GM12878 (cell line): ENCODE data around the gene BCLAF1. TPM values are rescaled to one million over a fixed set of nuclear protein-coding genes. Genes with fewer than 3 reads are reported as not detected.

Experiments used
- ATAC-seq: fragments of 200-7000 bp; cut with Tn5 transposase; 3 replicates; pipeline ENCODE4 v1.9.1; 2020; ENCODE audit warnings: mild to moderate bottlenecking, moderate library complexity
- BruUV-seq: library from RNA; stranded (reverse); fragments of 400-500 nt; replicated peaks from 2 replicates; lab custom pipeline; 2021; lab: Mats Ljungman, UMichigan
- CTCF ChIA-PET: fragments of 300-600 bp; sonication (Branson Sonifier 250); formaldehyde crosslinking; extraction: SDS; loops from one replicate; lab custom pipeline; 2021; ENCODE audit warnings: inconsistent platforms; lab: Yijun Ruan, JAX
- POLR2A ChIA-PET: fragments of 350-600 bp; formaldehyde crosslinking; extraction: SDS; loops from one replicate; lab custom pipeline; 2021; ENCODE audit warnings: inconsistent platforms; lab: Charles Lee
- RAD21 ChIA-PET: fragments of 300-600 bp; sonication (Branson Sonifier 250); formaldehyde crosslinking; loops from one replicate; lab custom pipeline; 2023; ENCODE audit warnings: antibody characterized with exemption; ENCODE audit not compliant: unreplicated experiment; lab: Charles Lee
- SMC1A ChIA-PET: fragments of 300-600 bp; sonication (Branson Sonifier 250); formaldehyde crosslinking; loops from one replicate; lab custom pipeline; 2023; ENCODE audit not compliant: unreplicated experiment, uncharacterized antibody; lab: Charles Lee
- DNase-seq: peaks from one replicate; pipeline ENCODE4 v3.0.0-alpha.2; 2011; ENCODE audit warnings: low read depth, low spot score
- FAIRE-seq: peaks from 3 replicates; lab custom pipeline; 2011; peaks lifted over from hg19 to GRCh38; lab: Jason Lieb, UNC
- H2AFZ ChIP-seq: 2 replicates; pipeline ENCODE4 v1.6.0; 2011; ENCODE audit warnings: low read depth, low read length, control low read depth; ENCODE audit not compliant: control insufficient read depth
- H3K27ac ChIP-seq: 2 replicates; pipeline ENCODE4 v1.5.1; 2011; ENCODE audit warnings: control low read depth; ENCODE audit not compliant: control insufficient read depth, insufficient read depth
- H3K27me3 ChIP-seq, 2 experiments: replicated peaks in 1 of 2; 2 replicates each; pipeline versions ENCODE4 v1.6.0 to v1.6.1; 2011; ENCODE audit warnings: low read length in 1 of 2; ENCODE audit not compliant: control insufficient read depth in 2 of 2, insufficient read depth in 2 of 2
- H3K36me3 ChIP-seq, 2 experiments: 2 replicates each; pipeline ENCODE4 v1.5.1; 2011; ENCODE audit warnings: low read length in 1 of 2; ENCODE audit not compliant: control insufficient read depth in 2 of 2, insufficient read depth in 2 of 2
- H3K4me1 ChIP-seq: 2 replicates; pipeline ENCODE4 v1.6.1; 2011; ENCODE audit warnings: mild to moderate bottlenecking, low read length, moderate library complexity, mixed read lengths; ENCODE audit not compliant: control insufficient read depth, insufficient read depth
- H3K4me2 ChIP-seq: 2 replicates; pipeline ENCODE4 v1.6.0; 2011; ENCODE audit warnings: control low read depth; ENCODE audit not compliant: control insufficient read depth, insufficient read depth
- H3K4me3 ChIP-seq: fragments of 200-600 bp; sonication (generic); 2 replicates; pipeline ENCODE4 v1.5.1; 2016
- H3K79me2 ChIP-seq: 2 replicates; pipeline ENCODE4 v1.6.0; 2011; ENCODE audit warnings: low read length; ENCODE audit not compliant: control insufficient read depth, insufficient read depth
- H3K9ac ChIP-seq: 2 replicates; pipeline ENCODE4 v1.8.0; 2011; ENCODE audit warnings: low read length, control low read depth, mixed read lengths; ENCODE audit not compliant: control insufficient read depth, insufficient read depth
- H3K9me3 ChIP-seq: replicated peaks from 3 replicates; pipeline ENCODE4 v1.5.1; 2011; ENCODE audit warnings: mild to moderate bottlenecking, low read length; ENCODE audit not compliant: control insufficient read depth, insufficient read depth
- H4K20me1 ChIP-seq: 2 replicates; pipeline ENCODE4 v1.6.0; 2011; ENCODE audit not compliant: control insufficient read depth, insufficient read depth
- ASH2L ChIP-seq: fragments of 300-600, 200-600 bp; sonication (generic); IDR thresholded peaks from 2 replicates; pipeline ENCODE4 v1.6.1; 2017; ENCODE audit warnings: low read depth, mild to moderate bottlenecking, borderline replicate concordance
- CBFB ChIP-seq: IDR thresholded peaks from 2 replicates; pipeline ENCODE4 v1.6.1; 2016; ENCODE audit warnings: antibody characterized with exemption, low read depth
- CBX5 ChIP-seq: sonication (generic); IDR thresholded peaks from 2 replicates; pipeline ENCODE4 v1.6.1; 2016; ENCODE audit warnings: low read depth, moderate library complexity, mild to moderate bottlenecking, inconsistent platforms
- ESRRA ChIP-seq: IDR thresholded peaks from 2 replicates; pipeline ENCODE4 v1.6.1; 2012; ENCODE audit warnings: mild to moderate bottlenecking, low read length, improper control_type of control experiment
- FOXK2 ChIP-seq: fragments of 450-650 bp; IDR thresholded peaks from 2 replicates; pipeline ENCODE4 v1.6.1; 2017; ENCODE audit warnings: mild to moderate bottlenecking, moderate library complexity
- KDM1A ChIP-seq: fragments of 200-600 bp; sonication (generic); IDR thresholded peaks from 2 replicates; pipeline ENCODE4 v1.6.1; 2016; ENCODE audit warnings: borderline replicate concordance
- SIX5 ChIP-seq: IDR thresholded peaks from 2 replicates; pipeline ENCODE4 v1.6.1; 2011; ENCODE audit warnings: mild to moderate bottlenecking, low read depth, low read length, moderate library complexity; ENCODE audit not compliant: severe bottlenecking
- SREBF2 ChIP-seq: IDR thresholded peaks from 2 replicates; pipeline ENCODE4 v1.6.1; 2012; ENCODE audit warnings: mild to moderate bottlenecking, low read length
- STAT3 ChIP-seq: IDR thresholded peaks from 2 replicates; pipeline ENCODE4 v1.6.1; 2011; ENCODE audit warnings: low read depth, low read length, improper control_type of control experiment
- WGBS: methylation state at CpG from one replicate; pipeline ENCODE4 v1.1.6; 2016; ENCODE audit warnings: low lambda C conversion rate; ENCODE audit not compliant: insufficient replicate concordance, insufficient coverage; ENCODE audit errors: missing lambda C conversion rate; 5-methylcytosine and 5-hydroxymethylcytosine counted together
- in situ Hi-C: fragments of 300-500 bp; cut with MboI; formaldehyde crosslinking; loops from 9 replicates; pipeline ENCODE4 v1.14.3; 2018; ENCODE audit warnings: mixed read lengths
- intact Hi-C: fragments of 100-400 bp; cut with micrococcal nuclease; formaldehyde crosslinking; loops from one replicate; pipeline ENCODE4 v1.14.2; 2022; ENCODE audit not compliant: unreplicated experiment
- polyA plus RNA-seq, 11 experiments: library from polyadenylated mRNA; depleted of rRNA in 4 of 11; unstranded in 6 of 11; stranded (reverse) in 5 of 11; fragments of >200 nt; fragmentation: Nextera tagmentation in 4 of 11; fragmentation: Illumina TruSeq in 1 of 11; extraction: Ambion mirVana in 4 of 11; extraction: Trizol in 1 of 11; gene quantifications; 1 replicate in 1 of 11; 2 replicates in 10 of 11; pipeline versions ENCODE4 v1.2.1 to v1.2.3, GENCODE V29; 2011 to 2016; ENCODE audit warnings: inconsistent platforms in 2 of 11, missing spikeins in 2 of 11, low read depth in 1 of 11
- total RNA-seq, 4 experiments: library from RNA; depleted of rRNA in 3 of 4; stranded (reverse); fragments of >200 nt in 3 of 4; fragmentation: Illumina TruSeq in 1 of 4; extraction: Trizol in 1 of 4; gene quantifications; 2 replicates each; pipeline versions ENCODE4 v1.2.1 to v1.2.3, GENCODE V29; 2013 to 2021
- TF ChIP-seq, protein P1 (sequence below): fragments of 450-650 bp; IDR thresholded peaks from 2 replicates; pipeline ENCODE4 v1.6.1; 2016; ENCODE audit warnings: mild to moderate bottlenecking, moderate library complexity, borderline replicate concordance
- TF ChIP-seq, protein P2 (sequence below): fragments of 450-650 bp; IDR thresholded peaks from 2 replicates; pipeline ENCODE4 v1.6.1; 2017; ENCODE audit warnings: mild to moderate bottlenecking, moderate library complexity

BCLAF1 gene
- total and polyA plus RNA-seq, 10 of the 15 experiments (the other 5 are each of a cell fraction or from before 2014, with no cell fraction given), result 56.0 to 223 (median 114) TPM

DNA sequence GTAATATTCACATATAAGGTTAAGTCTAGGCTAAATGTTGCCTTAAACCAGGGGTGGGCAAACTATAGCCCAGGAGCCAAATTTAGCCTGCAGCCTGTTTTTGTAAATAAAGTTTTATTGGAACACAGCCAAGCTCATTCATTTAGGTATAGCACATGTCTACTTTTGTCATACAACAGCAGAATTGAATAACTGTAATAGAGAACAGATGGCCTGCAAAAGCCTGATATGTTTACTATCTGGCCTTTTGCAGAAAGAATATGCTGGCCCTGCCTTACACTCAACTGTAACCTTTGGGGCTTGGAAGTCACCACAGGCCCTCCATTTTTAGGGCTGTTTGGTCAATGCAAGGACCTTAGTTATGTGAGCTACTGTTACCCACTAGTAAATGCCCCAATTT is 17.7 kb upstream of the BCLAF1 start:
- POLR2A ChIA-PET, result no interaction called here
- ATAC-seq, result no peak
- in situ Hi-C loops, result no loop called here
- BruUV-seq, result no TSS peak
- H3K36me3 ChIP-seq, result no peaks in the 10 kb centered on the region
- TF ChIP-seq, protein P1, sequence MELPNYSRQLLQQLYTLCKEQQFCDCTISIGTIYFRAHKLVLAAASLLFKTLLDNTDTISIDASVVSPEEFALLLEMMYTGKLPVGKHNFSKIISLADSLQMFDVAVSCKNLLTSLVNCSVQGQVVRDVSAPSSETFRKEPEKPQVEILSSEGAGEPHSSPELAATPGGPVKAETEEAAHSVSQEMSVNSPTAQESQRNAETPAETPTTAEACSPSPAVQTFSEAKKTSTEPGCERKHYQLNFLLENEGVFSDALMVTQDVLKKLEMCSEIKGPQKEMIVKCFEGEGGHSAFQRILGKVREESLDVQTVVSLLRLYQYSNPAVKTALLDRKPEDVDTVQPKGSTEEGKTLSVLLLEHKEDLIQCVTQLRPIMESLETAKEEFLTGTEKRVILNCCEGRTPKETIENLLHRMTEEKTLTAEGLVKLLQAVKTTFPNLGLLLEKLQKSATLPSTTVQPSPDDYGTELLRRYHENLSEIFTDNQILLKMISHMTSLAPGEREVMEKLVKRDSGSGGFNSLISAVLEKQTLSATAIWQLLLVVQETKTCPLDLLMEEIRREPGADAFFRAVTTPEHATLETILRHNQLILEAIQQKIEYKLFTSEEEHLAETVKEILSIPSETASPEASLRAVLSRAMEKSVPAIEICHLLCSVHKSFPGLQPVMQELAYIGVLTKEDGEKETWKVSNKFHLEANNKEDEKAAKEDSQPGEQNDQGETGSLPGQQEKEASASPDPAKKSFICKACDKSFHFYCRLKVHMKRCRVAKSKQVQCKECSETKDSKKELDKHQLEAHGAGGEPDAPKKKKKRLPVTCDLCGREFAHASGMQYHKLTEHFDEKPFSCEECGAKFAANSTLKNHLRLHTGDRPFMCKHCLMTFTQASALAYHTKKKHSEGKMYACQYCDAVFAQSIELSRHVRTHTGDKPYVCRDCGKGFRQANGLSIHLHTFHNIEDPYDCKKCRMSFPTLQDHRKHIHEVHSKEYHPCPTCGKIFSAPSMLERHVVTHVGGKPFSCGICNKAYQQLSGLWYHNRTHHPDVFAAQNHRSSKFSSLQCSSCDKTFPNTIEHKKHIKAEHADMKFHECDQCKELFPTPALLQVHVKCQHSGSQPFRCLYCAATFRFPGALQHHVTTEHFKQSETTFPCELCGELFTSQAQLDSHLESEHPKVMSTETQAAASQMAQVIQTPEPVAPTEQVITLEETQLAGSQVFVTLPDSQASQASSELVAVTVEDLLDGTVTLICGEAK, result peak; percentile 52; the same call in 1 of the 2 replicates
- no peak for TF ChIP-seq STAT3
- TF ChIP-seq, all 136 proteins: peak for 1
- SMC1A ChIA-PET, result no interaction called here
- Histone ChIP-seq H2AFZ (no peak overlapping the region), H3K9me3 (no peaks in the 10 kb centered on the region), H3K4me1 (no peaks in the 10 kb centered on the region), H3K4me2 (no peak overlapping the region), H3K79me2 (no peaks in the 10 kb centered on the region), H3K27me3 (no peaks in the 10 kb centered on the region; a peak in 2 of 4 replicates), H3K9ac (no peak overlapping the region), H3K27ac (no peak overlapping the region), H4K20me1 (no peaks in the 10 kb centered on the region), H3K4me3 (no peak overlapping the region)
- intact Hi-C loops, result no loop called here
- CTCF ChIA-PET, result no interaction called here
- RAD21 ChIA-PET, result no interaction called here
- FAIRE-seq (no peak), DNase-seq (no peak)

DNA sequence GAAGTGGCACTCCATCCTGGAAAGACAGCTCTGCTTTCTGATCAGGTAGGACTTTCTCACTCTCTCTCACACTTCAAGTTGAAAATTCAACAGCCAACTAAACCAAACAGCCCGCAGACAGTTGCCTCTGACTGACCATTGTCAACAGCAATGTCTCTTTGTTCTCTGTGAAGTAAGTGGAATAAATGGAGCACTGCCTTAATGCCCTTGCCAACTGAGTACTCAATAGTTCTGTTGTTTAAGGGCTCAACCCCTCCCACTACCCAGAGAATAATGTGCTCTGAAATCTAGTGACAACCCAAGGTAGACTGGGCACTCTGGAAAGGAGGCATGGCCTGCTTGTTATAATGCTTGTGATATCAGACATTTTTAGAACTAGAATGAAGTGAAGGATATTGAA is 16.8 kb upstream of the BCLAF1 start:
- DNase-seq, result no peak
- Histone ChIP-seq H3K9me3 (no peaks in the 10 kb centered on the region), H3K4me3 (no peak overlapping the region), H3K4me2 (no peak overlapping the region), H3K27ac (no peak overlapping the region), H3K9ac (no peak overlapping the region), H3K4me1 (no peaks in the 10 kb centered on the region), H3K36me3 (no peaks in the 10 kb centered on the region), H2AFZ (no peak overlapping the region), H3K27me3 (no peaks in the 10 kb centered on the region; a peak in 2 of 4 replicates), H4K20me1 (no peaks in the 10 kb centered on the region), H3K79me2 (no peaks in the 10 kb centered on the region)
- ChIA-PET POLR2A (no interaction called here), RAD21 (no interaction called here), CTCF (no interaction called here), SMC1A (no interaction called here)
- no peak for FAIRE-seq
- intact Hi-C loops (no loop called here), in situ Hi-C loops (no loop called here)
- ATAC-seq, result no peak
- 82% methylated on average over 1 of the region's 1 CpG for WGBS
- no TSS peak for BruUV-seq
- no peak for TF ChIP-seq SIX5
- TF ChIP-seq CBX5, result no peak
- TF ChIP-seq KDM1A, result no peak
- TF ChIP-seq, protein P2, sequence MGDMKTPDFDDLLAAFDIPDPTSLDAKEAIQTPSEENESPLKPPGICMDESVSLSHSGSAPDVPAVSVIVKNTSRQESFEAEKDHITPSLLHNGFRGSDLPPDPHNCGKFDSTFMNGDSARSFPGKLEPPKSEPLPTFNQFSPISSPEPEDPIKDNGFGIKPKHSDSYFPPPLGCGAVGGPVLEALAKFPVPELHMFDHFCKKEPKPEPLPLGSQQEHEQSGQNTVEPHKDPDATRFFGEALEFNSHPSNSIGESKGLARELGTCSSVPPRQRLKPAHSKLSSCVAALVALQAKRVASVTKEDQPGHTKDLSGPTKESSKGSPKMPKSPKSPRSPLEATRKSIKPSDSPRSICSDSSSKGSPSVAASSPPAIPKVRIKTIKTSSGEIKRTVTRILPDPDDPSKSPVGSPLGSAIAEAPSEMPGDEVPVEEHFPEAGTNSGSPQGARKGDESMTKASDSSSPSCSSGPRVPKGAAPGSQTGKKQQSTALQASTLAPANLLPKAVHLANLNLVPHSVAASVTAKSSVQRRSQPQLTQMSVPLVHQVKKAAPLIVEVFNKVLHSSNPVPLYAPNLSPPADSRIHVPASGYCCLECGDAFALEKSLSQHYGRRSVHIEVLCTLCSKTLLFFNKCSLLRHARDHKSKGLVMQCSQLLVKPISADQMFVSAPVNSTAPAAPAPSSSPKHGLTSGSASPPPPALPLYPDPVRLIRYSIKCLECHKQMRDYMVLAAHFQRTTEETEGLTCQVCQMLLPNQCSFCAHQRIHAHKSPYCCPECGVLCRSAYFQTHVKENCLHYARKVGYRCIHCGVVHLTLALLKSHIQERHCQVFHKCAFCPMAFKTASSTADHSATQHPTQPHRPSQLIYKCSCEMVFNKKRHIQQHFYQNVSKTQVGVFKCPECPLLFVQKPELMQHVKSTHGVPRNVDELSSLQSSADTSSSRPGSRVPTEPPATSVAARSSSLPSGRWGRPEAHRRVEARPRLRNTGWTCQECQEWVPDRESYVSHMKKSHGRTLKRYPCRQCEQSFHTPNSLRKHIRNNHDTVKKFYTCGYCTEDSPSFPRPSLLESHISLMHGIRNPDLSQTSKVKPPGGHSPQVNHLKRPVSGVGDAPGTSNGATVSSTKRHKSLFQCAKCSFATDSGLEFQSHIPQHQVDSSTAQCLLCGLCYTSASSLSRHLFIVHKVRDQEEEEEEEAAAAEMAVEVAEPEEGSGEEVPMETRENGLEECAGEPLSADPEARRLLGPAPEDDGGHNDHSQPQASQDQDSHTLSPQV, result no peak
- TF ChIP-seq ASH2L, result no peak
- TF ChIP-seq FOXK2, result no peak
- TF ChIP-seq ESRRA, result no peak
- TF ChIP-seq SREBF2, result no peak
- TF ChIP-seq CBFB, result no peak
